GM12801 (cell line): Measurements from ENCODE around the gene OR10J4.

Source experiments
- CTCF ChIP-seq: IDR thresholded peaks from one replicate; pipeline ENCODE4 v1.5.1; 2011; ENCODE audit warnings: control low read depth; ENCODE audit not compliant: insufficient read length; ENCODE audit errors: extremely low read depth

Gene OR10J4

GRCh38 chr1:159431904-159432303, at the start of gene OR10J4:
Gene OR10J4 (plus strand): TSS chr1:159432204.
- TF ChIP-seq CTCF: no peak

GRCh38 chr1:159406821-159407220, 25.2 kb upstream of the OR10J4 start:
- no peak for TF ChIP-seq CTCF

GRCh38 chr1:159408862-159409400, 23.1 kb upstream of the OR10J4 start:
- TF ChIP-seq CTCF: no peak

- no peak for TF ChIP-seq CTCF
Observed at GRCh38 chr1:159421821-159422220, 10.2 kb upstream of the OR10J4 start.

- TF ChIP-seq CTCF: no peak
Observed at GRCh38 chr1:159428536-159428935, 3.5 kb upstream of the OR10J4 start.

GRCh38 chr1:159429074-159429861, 2.7 kb upstream of the OR10J4 start:
- TF ChIP-seq CTCF: no peak

GRCh38 chr1:159430985-159431384, 1.0 kb upstream of the OR10J4 start:
- TF ChIP-seq CTCF: no peak
